Measurements from ENCODE around the gene TMEM132C.

TMEM132C gene

GRCh38 chr12:128312661-128313060, 45.7 kb downstream of the TMEM132C start:
- no peak overlapping the region for H3K27ac ChIP-seq (replicated peaks)
- TF ChIP-seq GABPA (IDR thresholded peaks at IDR 0.05; ENCODE audit: low read depth) = no peak
- TF ChIP-seq SPI1 (IDR thresholded peaks at IDR 0.05; ENCODE audit: borderline replicate concordance, low read depth) = no peak
- TF ChIP-seq POLR2AphosphoS5 (IDR thresholded peaks at IDR 0.05; ENCODE audit: low read depth) = no peak
- no peak for TF ChIP-seq REST (IDR thresholded peaks at IDR 0.05; ENCODE audit: insufficient replicate concordance, low read depth)
- no peak for TF ChIP-seq CTCF (IDR thresholded peaks at IDR 0.05; ENCODE audit: insufficient read depth, low read length)
- no peak overlapping the region for H3K4me3 ChIP-seq (replicated peaks; ENCODE audit: insufficient read depth, low read length)
- H3K27me3 ChIP-seq (ENCODE audit: insufficient read depth, poor library complexity, severe bottlenecking) = peaks cover 2% of the 10 kb centered on the region
- no peak for DNase-seq (ENCODE audit: low read depth in 1 of 2, low spot score in 1 of 2)

DNA sequence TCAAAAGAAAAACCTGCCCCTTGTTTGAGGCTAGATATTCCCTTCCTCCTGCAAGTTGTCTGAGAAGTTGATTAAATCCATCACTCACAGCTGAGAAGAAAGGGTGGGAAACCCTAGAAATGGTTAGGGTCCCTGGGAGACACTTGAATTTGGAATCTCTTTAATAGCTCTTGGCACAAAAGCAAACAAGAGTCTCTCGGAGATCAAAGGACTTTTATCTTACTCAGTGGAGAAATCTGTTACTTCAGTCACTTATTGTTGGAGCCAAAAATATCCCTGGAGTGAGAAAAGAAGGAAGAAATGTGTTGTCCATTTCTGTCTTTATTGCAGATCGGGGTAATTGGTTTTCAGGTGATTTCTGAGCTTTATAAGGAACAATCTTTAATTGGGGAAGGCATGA, 47.0 kb downstream of the TMEM132C start:
- peaks cover 2% of the 10 kb centered on the region for H3K27me3 ChIP-seq (ENCODE audit: insufficient read depth, poor library complexity, severe bottlenecking)
- H3K27ac ChIP-seq (replicated peaks) = no peak overlapping the region
- TF ChIP-seq POLR2AphosphoS5 (IDR thresholded peaks at IDR 0.05; ENCODE audit: low read depth) (no peak), GABPA (IDR thresholded peaks at IDR 0.05; ENCODE audit: low read depth) (no peak), CTCF (IDR thresholded peaks at IDR 0.05; ENCODE audit: insufficient read depth, low read length) (no peak), REST (IDR thresholded peaks at IDR 0.05; ENCODE audit: insufficient replicate concordance, low read depth) (no peak), SPI1 (IDR thresholded peaks at IDR 0.05; ENCODE audit: borderline replicate concordance, low read depth) (no peak)
- no peak overlapping the region for H3K4me3 ChIP-seq (replicated peaks; ENCODE audit: insufficient read depth, low read length)
- no peak for DNase-seq (ENCODE audit: low read depth in 1 of 2, low spot score in 1 of 2)

DNA sequence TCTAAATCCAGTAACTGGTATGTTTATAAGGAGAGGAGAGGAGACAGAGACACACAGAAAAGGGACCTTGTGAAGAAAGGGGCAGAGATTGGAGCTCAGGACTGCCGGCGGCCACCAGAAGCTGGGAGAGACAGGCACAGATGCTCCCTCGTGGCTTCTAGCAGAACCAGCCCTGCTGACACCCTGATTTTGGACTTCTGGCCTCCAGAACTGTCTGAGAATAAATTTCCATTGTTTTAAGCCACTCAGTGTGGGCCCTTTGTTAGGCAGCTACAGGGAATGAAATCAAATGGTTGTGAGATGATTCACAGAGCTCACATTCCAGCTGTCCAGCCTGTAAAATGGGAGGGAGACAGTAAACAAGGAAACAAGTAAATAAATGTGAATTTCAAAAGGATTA, 47.6 kb downstream of the TMEM132C start:
- no peak overlapping the region for H3K27ac ChIP-seq (replicated peaks)
- no peak for DNase-seq (ENCODE audit: low read depth in 1 of 2, low spot score in 1 of 2)
- H3K27me3 ChIP-seq (ENCODE audit: insufficient read depth, poor library complexity, severe bottlenecking) = peaks cover 2% of the 10 kb centered on the region
- no peak overlapping the region for H3K4me3 ChIP-seq (replicated peaks; ENCODE audit: insufficient read depth, low read length)
- TF ChIP-seq GABPA (IDR thresholded peaks at IDR 0.05; ENCODE audit: low read depth) (no peak), POLR2AphosphoS5 (IDR thresholded peaks at IDR 0.05; ENCODE audit: low read depth) (no peak), SPI1 (IDR thresholded peaks at IDR 0.05; ENCODE audit: borderline replicate concordance, low read depth) (no peak), REST (IDR thresholded peaks at IDR 0.05; ENCODE audit: insufficient replicate concordance, low read depth) (no peak), CTCF (IDR thresholded peaks at IDR 0.05; ENCODE audit: insufficient read depth, low read length) (no peak)

Measured in HL-60 (cell line).